Progenitor cell of endocrine pancreas (in vitro differentiated cells): ENCODE results near the gene PEAK3. TPM values are rescaled to one million over a fixed set of nuclear protein-coding genes. Genes with fewer than 3 reads are reported as not detected.

Experiments
- DNase-seq: peaks from one replicate; pipeline ENCODE4 v3.0.0; 2021; ENCODE audit warnings: low spot score; ENCODE audit not compliant: unreplicated experiment
- H3K27ac Mint-ChIP-seq: 2 replicates; pipeline ENCODE4 v1.8.0; 2021; ENCODE audit warnings: mild to moderate bottlenecking, moderate library complexity, mixed read lengths
- H3K27me3 Mint-ChIP-seq: 2 replicates; pipeline ENCODE4 v1.8.0; 2021; ENCODE audit warnings: mixed read lengths
- H3K36me3 Mint-ChIP-seq: 2 replicates; pipeline ENCODE4 v1.8.0; 2022; ENCODE audit warnings: mixed read lengths; ENCODE audit not compliant: insufficient read depth
- H3K4me1 Mint-ChIP-seq: 2 replicates; pipeline ENCODE4 v1.8.0; 2021; ENCODE audit warnings: low read depth, mixed read lengths
- H3K4me3 Mint-ChIP-seq: 2 replicates; pipeline ENCODE4 v1.8.0; 2021; ENCODE audit warnings: low read depth, mild to moderate bottlenecking, moderate library complexity, mixed read lengths
- H3K9me3 Mint-ChIP-seq: 2 replicates; pipeline ENCODE4 v1.8.0; 2021; ENCODE audit warnings: low read depth, mixed read lengths
- CTCF ChIP-seq: fragments of 200-600 bp; sonication (generic); IDR thresholded peaks from one replicate; pipeline ENCODE4 v1.5.0; 2021; ENCODE audit warnings: antibody characterized with exemption, mild to moderate bottlenecking; ENCODE audit not compliant: unreplicated experiment
- total RNA-seq: library from RNA; stranded (reverse); gene quantifications from 2 replicates; pipeline ENCODE4 v1.2.1, GENCODE V29; 2021

Gene PEAK3
- total RNA-seq, 1 donor from 2014 or later, result not detected

GRCh38 chr19:2274931-2275535 is 6.9 kb downstream of the PEAK3 start:
- Mint-ChIP-seq H3K27me3 (no peaks in the 10 kb centered on the region), H3K4me1 (peaks cover 15% of the 10 kb centered on the region), H3K27ac (peak overlapping the region; percentile 82), H3K36me3 (peaks cover 15% of the 10 kb centered on the region), H3K9me3 (no peaks in the 10 kb centered on the region), H3K4me3 (no peak overlapping the region)
- no peak for DNase-seq
- peak; percentile 56 for TF ChIP-seq CTCF

- no peak for TF ChIP-seq CTCF
- Mint-ChIP-seq H3K9me3 (no peaks in the 10 kb centered on the region), H3K36me3 (peaks cover 15% of the 10 kb centered on the region), H3K4me1 (peaks cover 15% of the 10 kb centered on the region), H3K4me3 (no peak overlapping the region), H3K27me3 (no peaks in the 10 kb centered on the region), H3K27ac (peak overlapping the region; percentile 90)
- no peak for DNase-seq
These were observed 7.7 kb downstream of the PEAK3 start for GRCh38 chr19:2274185-2274711.

- Mint-ChIP-seq H3K9me3 (no peaks in the 10 kb centered on the region), H3K4me3 (peak overlapping the region; percentile 62), H3K36me3 (peaks cover 15% of the 10 kb centered on the region), H3K4me1 (peaks cover 15% of the 10 kb centered on the region), H3K27ac (peak overlapping the region; percentile 90), H3K27me3 (no peaks in the 10 kb centered on the region)
- DNase-seq, result peak; percentile 88
- peak; percentile 98 for TF ChIP-seq CTCF
These were observed 8.4 kb downstream of the PEAK3 start for GRCh38 chr19:2273356-2274184.

- peak overlapping the region; percentile 96 for H3K27ac Mint-ChIP-seq
- H3K36me3 Mint-ChIP-seq, result peaks cover 13% of the 10 kb centered on the region
- peaks cover 16% of the 10 kb centered on the region for H3K4me1 Mint-ChIP-seq
- H3K4me3 Mint-ChIP-seq, result peak overlapping the region; percentile 90
- no peaks in the 10 kb centered on the region for H3K27me3 Mint-ChIP-seq
- no peak for TF ChIP-seq CTCF
- no peaks in the 10 kb centered on the region for H3K9me3 Mint-ChIP-seq
- DNase-seq, result no peak
These were observed 10.5 kb downstream of the PEAK3 start for GRCh38 chr19:2271234-2272103.
